ENCODE data around the gene MON1B. TPM values are rescaled to one million over a fixed set of nuclear protein-coding genes. Genes with fewer than 3 reads are reported as not detected.
A peak's percentile ranks its signal among the peaks of the same experiment; 100 is the strongest.
"Not testable (repeated sequence)": the region's sequence is repeated elsewhere in the genome, so short reads cannot be mapped to it uniquely, and the experiment has no call there.

Gene MON1B
- 2.5 and 4.3 TPM in 2 replicates for total RNA-seq (2014; rRNA removed; shearing (Covaris generic); ENCODE audit: low replicate concordance)

DNA sequence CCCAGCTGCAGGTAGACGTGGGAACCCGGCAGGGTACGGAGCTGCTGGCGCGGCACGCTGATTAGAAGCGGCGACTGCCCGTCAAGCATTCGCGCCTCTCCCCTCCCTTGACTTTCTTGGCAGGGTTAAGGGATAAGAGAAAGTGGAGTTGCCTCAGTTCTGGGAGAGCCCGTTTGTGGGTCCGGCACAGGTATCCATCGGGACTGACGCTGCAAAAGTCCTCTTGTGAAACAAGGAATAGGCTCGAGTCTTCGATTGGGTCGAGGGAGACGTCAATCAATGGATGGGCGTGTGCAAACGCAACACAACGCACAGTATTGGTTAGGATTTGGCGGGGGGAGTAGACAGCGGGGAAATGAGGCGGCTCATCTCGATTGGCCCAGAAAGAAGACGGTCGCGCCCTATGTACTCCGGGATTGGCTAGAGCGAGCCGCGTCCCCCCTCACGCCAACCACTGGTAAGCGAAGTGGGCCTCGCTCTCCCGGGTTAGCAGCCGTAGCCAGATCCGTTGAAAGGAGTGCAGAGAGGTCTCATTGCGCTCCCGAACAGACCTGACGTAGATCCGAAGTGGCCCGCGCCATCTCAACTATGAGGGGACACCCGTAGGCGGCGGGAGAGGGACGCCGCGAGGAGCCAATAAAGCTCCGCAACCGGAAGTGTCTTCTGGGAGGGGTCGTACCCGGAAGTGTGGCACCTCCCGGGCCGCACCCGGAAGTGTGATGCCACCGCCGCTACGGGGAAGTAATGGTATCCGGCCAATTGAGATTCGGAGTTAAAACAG, at the start of gene MON1B:
Gene MON1B, plus strand, starts transcription at position 713 of the 781 bp plus-strand sequence. CDS start 296 bp downstream, outside the sequence.
- in situ Hi-C loops (cut with HindIII; ENCODE audit: low pct_unique_long_range_greater_than_20kb, low sequenced_read_pairs): no loop called here
- DNase-seq (ENCODE audit: low read depth): peak; percentile 99

DNA sequence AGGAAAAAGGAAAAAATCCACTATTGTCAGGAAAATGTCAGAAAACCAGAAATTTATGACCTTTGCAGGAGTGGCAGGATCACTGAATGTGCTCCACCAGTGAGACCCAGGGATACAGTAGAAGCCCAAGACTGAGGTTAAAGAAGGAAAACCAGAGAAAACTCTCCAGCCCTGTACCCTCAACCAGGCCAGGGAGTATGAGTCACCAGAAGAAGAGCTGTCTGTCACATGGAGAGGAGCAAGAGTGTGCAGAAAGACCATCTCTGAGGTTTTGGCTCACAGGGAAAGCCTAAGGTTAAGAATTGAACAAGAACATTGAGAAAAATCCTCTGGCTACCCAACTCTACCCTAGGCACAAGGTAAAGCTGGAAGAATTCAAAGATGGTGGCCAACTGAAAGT, 47.6 kb upstream of the MON1B start:
- no peak for DNase-seq (ENCODE audit: low read depth)
- in situ Hi-C loops (cut with HindIII; ENCODE audit: low pct_unique_long_range_greater_than_20kb, low sequenced_read_pairs): no loop called here

GRCh38 chr16:77148121-77148520, 42.9 kb upstream of the MON1B start:
- no peak for DNase-seq (ENCODE audit: low read depth)
- in situ Hi-C loops (cut with HindIII; ENCODE audit: low pct_unique_long_range_greater_than_20kb, low sequenced_read_pairs): no loop called here

DNA sequence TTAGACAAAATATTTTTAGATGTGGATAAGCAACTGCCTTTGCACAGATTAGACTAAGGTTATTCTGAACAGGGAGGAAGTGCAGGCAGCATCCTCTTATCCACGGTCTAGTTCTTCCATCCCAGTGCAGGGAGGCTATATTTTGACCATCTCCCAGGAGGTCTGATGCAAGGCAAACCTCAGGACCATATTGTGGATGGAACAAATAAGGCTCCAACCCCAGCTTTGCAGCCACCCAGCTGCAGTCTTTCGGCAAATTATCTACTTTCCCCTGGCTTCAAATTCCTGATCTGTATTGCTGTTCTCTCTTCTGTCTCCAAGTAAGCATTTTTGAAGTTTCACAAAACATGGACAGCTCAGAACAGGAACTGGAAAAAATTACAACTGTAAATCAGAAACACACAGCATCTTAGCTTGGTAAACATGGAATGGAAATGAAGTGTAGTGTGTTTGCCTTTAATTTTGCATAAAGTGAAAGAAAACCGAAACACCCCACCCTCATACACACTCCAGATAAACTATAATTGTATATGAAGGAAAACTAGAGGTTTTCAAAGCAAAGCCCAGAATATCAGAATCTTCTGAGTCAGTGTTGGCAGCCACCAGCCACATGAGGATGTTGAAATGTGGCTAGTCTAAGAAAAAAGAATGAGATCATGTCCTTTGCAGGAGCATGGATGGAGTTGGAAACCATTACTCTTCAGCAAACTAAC, 33.5 kb upstream of the MON1B start:
- in situ Hi-C loops (cut with HindIII; ENCODE audit: low pct_unique_long_range_greater_than_20kb, low sequenced_read_pairs): no loop called here
- no peak for DNase-seq (ENCODE audit: low read depth)

DNA sequence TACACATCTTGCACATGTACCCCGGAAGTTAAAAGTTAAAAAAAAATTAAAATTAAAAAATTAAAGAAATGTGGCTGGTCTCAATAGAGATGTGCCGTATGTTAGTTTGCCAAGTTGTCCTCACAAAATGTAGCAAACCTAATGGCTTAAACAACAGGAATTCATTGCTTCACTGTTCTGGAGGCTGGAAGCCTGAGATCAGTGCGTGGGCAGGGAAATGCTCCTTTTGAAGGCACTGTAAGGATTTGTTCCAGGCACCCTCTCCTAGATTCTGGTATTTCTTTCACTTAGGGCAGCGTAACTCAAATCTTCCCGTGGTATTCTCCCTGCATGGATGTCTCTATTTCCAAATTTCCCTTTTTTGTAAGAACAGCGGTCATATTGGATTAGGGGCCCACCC, 32.7 kb upstream of the MON1B start:
- no peak for DNase-seq (ENCODE audit: low read depth)
- in situ Hi-C loops (cut with HindIII; ENCODE audit: low pct_unique_long_range_greater_than_20kb, low sequenced_read_pairs): no loop called here

DNA sequence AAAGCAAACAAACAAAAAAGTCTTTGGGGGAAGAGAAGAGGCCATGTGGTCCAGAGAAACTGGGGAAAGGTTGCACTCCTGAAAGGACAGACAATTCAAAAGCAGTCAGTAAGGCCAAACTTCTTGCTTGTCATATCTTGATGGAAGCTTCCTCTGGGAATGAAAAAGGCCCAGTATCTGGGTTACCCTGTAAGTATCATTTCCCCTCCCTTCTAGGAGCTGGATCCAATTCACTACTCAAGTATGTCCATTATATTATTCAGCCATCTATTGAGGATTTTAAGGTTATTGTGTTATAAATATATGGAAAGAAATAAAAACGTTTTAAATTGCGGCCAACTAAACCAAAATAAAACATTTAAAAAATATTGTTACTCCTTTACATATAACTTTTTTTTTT, 26.0 kb upstream of the MON1B start:
- no peak for DNase-seq (ENCODE audit: low read depth)
- in situ Hi-C loops (cut with HindIII; ENCODE audit: low pct_unique_long_range_greater_than_20kb, low sequenced_read_pairs): no loop called here

GRCh38 chr16:77165536-77166236, 25.3 kb upstream of the MON1B start:
- in situ Hi-C loops (cut with HindIII; ENCODE audit: low pct_unique_long_range_greater_than_20kb, low sequenced_read_pairs); DNase-seq (ENCODE audit: low read depth): not testable (repeated sequence)

GRCh38 chr16:77166726-77167125, 24.3 kb upstream of the MON1B start:
- no peak for DNase-seq (ENCODE audit: low read depth)
- in situ Hi-C loops (cut with HindIII; ENCODE audit: low pct_unique_long_range_greater_than_20kb, low sequenced_read_pairs): no loop called here

- in situ Hi-C loops (cut with HindIII; ENCODE audit: low pct_unique_long_range_greater_than_20kb, low sequenced_read_pairs): no loop called here
- DNase-seq (ENCODE audit: low read depth): no peak
Observed at GRCh38 chr16:77168901-77169300, 22.1 kb upstream of the MON1B start.

GRCh38 chr16:77169650-77170236, 21.2 kb upstream of the MON1B start:
- in situ Hi-C loops (cut with HindIII; ENCODE audit: low pct_unique_long_range_greater_than_20kb, low sequenced_read_pairs): no loop called here
- no peak for DNase-seq (ENCODE audit: low read depth)

DNA sequence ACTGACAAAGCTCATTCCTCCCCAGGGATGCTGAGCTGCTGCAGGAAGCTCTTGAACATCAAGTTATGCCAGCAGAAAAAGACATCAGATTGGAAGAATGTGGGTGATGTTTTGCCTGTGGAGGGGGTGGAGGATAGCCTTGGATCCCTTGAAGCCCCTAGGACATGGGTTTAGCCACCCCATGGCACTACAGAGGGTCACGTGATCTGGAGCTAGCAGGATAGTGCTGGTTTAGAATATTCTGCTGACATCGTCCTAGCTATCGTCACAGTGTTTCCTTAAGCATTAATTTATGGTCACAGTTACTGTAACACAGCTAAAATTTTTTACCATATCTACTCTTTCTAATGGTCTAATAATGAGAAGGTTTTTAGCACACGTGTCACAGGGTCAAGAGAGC, 20.2 kb upstream of the MON1B start:
- no peak for DNase-seq (ENCODE audit: low read depth)
- in situ Hi-C loops (cut with HindIII; ENCODE audit: low pct_unique_long_range_greater_than_20kb, low sequenced_read_pairs): no loop called here

DNA sequence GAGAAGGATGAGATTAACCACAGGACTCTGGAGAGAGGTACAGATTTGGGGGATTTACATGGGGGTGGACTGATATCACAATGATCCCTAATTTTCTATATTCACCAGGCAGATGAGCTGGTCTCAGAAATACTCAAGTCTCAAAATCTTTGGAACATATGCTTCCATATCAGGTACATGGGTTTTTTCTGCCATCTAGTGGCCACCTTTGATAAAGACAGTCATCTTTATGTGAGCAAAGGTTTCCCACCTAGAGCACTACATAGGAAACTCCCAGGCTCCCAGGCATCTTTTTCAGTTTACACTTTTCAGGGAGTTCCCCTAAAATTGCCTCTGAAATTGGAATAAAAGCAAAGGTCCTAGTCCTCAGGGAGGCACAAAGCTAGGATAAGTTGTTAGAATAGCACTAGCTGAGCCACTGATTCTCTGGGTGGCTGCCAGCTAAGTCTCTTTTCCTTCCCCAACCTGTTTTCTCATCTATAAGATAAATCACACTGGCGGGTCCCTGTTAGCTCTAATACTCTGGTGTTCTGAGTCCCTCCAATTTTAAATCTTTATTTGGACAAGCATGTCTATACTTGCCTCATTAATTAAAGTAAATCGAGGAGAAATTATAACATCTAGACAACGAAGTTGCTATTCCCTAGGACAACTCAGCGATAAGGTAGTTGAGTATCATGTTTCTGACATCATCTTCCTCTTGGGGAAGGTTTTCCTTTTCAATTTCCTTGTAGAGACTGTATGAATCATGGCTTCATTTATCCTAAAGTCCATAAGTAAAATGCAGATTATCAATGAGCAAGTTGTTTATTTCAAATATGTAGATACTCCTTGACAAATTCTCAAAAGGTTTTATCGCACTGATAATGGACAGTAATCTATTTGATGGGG, 19.0 kb upstream of the MON1B start:
- in situ Hi-C loops (cut with HindIII; ENCODE audit: low pct_unique_long_range_greater_than_20kb, low sequenced_read_pairs): no loop called here
- DNase-seq (ENCODE audit: low read depth): peak; percentile 39

- no peak for DNase-seq (ENCODE audit: low read depth)
- in situ Hi-C loops (cut with HindIII; ENCODE audit: low pct_unique_long_range_greater_than_20kb, low sequenced_read_pairs): no loop called here
Observed at GRCh38 chr16:77172951-77173350, 18.0 kb upstream of the MON1B start.

DNA sequence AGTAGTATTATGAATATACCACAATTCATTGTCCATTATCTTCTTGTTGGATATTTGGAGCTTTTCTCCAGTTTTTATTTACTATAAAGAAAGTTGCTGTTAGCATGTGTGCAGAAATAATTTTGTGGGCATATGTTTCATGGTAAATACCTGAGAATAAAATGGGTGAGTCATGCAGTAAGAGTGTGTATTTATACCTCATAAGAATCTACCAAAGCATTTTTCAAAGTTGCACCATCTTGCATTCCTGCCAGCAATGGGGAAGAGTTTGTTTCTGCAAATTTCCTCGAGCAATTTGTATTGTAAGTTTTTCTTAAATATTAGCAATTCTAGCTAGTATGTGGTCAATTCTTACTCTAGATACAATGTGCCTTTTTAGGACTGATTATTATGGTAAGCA, 7.9 kb upstream of the MON1B start:
- in situ Hi-C loops (cut with HindIII; ENCODE audit: low pct_unique_long_range_greater_than_20kb, low sequenced_read_pairs): no loop called here
- no peak for DNase-seq (ENCODE audit: low read depth)

- in situ Hi-C loops (cut with HindIII; ENCODE audit: low pct_unique_long_range_greater_than_20kb, low sequenced_read_pairs); DNase-seq (ENCODE audit: low read depth): not testable (repeated sequence)
Observed at GRCh38 chr16:77186298-77186697, 4.7 kb upstream of the MON1B start.

DNA sequence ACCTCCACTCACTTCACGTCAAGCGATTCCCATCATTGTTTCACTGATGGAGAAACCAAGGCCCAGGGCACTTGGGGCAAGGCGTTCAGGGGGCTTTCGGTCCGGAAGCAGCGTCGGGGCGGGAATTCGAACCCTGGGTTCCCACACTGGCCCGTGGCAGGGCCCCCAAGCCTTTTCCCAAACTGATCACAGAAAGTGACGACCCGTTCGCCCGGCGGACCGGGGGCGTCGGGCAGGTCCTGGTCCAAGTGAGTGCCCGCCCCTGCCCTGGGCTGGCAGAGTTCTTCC, 856 bp upstream of the MON1B start:
- DNase-seq (ENCODE audit: low read depth): no peak
- in situ Hi-C loops (cut with HindIII; ENCODE audit: low pct_unique_long_range_greater_than_20kb, low sequenced_read_pairs): no loop called here

- DNase-seq (ENCODE audit: low read depth): no peak
- in situ Hi-C loops (cut with HindIII; ENCODE audit: low pct_unique_long_range_greater_than_20kb, low sequenced_read_pairs): no loop called here
Observed at GRCh38 chr16:77191259-77191969, 424 bp downstream of the MON1B start.
